WI38 (cell line): Measurements from ENCODE around the gene SERINC5.

Experiments used
- H3K4me3 ChIP-seq: 2 replicates; pipeline ENCODE4 v1.5.1; 2011; ENCODE audit warnings: low read depth, mild to moderate bottlenecking, control low read depth, low read length
- TF ChIP-seq, protein P1 (sequence below): IDR thresholded peaks from 2 replicates; pipeline ENCODE4 v1.5.1; 2012; ENCODE audit warnings: low read depth, mild to moderate bottlenecking, control low read depth, low read length

Gene SERINC5

DNA sequence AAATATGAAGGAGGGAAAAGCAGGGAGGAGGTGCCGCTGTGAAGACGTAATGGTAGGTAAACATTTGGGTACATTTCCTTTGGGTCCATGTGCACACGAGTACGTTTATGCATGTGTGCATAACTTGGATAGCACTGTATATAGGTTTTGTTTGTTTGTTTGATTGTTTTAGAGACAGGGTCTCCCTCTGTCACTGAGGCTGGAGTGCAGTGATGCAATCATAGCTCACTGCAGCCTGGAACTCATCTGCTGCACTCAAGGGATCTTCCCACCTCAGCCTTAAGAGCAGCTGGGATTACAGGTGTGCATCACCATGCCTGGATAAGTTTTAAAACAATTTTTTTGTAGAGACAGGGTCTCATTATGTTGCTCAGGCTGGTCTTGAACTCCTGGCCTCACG, 126.7 kb downstream of the SERINC5 start:
- no peak overlapping the region for H3K4me3 ChIP-seq
- TF ChIP-seq, protein P1, sequence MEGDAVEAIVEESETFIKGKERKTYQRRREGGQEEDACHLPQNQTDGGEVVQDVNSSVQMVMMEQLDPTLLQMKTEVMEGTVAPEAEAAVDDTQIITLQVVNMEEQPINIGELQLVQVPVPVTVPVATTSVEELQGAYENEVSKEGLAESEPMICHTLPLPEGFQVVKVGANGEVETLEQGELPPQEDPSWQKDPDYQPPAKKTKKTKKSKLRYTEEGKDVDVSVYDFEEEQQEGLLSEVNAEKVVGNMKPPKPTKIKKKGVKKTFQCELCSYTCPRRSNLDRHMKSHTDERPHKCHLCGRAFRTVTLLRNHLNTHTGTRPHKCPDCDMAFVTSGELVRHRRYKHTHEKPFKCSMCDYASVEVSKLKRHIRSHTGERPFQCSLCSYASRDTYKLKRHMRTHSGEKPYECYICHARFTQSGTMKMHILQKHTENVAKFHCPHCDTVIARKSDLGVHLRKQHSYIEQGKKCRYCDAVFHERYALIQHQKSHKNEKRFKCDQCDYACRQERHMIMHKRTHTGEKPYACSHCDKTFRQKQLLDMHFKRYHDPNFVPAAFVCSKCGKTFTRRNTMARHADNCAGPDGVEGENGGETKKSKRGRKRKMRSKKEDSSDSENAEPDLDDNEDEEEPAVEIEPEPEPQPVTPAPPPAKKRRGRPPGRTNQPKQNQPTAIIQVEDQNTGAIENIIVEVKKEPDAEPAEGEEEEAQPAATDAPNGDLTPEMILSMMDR: no peak

DNA sequence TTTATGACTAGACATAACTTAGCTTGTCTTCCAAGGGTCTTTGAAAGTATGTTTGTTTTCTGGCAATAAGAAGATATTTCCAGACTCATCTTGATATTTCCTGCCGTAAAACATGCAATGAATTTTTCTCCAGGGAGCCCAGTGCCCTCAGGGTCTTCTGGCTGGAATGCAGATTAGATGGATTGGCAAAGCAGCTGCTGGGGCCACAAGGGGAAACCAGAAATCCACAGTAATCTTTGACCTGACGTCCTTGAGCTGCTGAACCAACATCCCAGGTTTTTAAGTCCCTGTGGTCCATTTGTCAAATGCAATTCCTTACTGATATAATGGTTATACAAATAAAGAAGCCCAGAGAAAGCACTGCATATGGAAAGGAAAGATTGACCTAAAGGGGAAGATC, 127.7 kb downstream of the SERINC5 start:
- TF ChIP-seq, protein P1: no peak
- H3K4me3 ChIP-seq: no peak overlapping the region

DNA sequence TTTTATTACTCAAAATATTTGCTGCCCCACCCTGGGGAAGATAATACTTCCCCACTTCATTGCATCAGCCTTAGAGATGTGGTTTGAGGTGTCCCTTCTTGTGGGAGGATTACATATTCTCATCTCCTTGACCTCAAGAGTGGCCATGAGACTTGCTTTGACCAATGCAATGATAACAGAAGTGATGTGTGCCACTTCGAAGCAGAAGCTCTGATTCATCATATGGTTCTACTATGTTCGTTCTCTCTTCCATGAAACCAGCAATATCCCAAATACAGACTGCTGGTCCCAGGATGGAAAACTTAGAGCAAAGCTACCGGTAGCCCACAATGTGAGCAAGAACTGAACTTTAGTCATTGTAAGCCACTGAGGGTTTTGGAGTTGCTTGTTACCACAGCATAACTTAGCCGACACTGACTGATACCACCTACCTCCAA, 128.7 kb downstream of the SERINC5 start:
- TF ChIP-seq, protein P1: no peak
- H3K4me3 ChIP-seq: no peak overlapping the region

DNA sequence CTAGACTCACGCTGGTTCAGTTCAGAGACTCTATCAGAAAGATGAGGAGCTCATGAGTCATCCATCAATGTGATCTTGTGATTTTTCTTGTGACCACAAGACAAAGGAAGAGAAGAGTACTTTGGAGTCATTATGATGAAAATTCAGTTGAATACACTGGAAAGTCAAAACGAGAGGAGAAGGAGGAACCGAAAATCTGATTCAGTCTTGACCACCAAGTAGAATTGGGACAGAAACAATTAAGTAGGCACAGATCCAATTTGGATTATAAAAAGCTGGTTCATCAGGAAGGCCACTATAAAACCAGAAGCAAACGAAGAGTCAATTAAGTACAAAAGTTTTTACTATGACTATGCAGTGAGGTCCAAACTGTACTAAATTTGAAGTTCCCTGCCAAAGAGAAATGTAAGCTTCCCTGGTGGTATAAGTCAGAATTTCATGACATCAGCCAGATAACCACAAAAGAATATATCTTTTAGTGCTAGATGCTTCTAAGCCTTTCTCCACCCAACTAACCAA, 129.8 kb downstream of the SERINC5 start:
- no peak overlapping the region for H3K4me3 ChIP-seq
- TF ChIP-seq, protein P1: no peak

DNA sequence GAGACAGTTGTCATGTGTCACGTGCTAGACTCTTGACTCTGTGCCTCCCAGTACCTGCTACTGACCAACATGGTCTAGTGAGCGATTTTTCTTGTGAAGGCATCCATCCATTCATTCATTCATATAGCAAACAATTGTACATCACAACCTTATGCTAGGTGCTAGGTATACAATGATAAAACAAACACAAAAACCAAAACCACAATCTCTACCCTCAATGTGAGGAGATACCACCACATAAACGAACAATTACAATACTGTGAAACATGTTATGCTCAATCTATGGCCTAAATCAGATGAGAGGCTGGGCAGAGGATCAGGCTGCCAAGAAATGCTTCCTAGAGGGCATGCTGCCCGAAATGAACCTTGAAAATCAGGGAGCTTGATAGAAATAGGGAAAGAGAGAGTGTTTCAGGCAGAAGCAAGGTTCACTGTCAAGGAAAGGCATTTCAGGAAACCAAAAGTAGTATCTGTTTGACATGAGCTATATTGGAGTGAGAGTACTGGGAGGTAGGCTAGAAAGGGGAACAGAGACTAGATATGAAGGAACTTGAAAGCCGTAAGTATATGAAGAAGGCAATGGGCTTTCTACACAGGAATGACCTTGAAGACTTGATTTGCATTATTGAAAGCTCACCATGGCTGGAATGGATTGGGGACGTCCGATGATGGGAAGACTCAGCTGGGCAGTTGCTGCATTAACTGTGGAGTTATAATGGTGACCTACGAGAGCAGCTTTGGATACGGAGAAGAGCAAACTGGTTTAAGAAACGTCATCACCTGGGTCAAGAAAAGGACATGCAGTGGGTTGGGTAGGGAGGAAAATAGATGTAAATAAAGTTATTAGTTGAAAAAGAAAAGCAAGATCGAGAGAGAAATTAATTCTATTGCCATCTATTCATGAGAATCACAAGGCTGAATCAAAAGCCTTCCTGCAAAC, 130.6 kb downstream of the SERINC5 start:
- H3K4me3 ChIP-seq: no peak overlapping the region
- TF ChIP-seq, protein P1: no peak

DNA sequence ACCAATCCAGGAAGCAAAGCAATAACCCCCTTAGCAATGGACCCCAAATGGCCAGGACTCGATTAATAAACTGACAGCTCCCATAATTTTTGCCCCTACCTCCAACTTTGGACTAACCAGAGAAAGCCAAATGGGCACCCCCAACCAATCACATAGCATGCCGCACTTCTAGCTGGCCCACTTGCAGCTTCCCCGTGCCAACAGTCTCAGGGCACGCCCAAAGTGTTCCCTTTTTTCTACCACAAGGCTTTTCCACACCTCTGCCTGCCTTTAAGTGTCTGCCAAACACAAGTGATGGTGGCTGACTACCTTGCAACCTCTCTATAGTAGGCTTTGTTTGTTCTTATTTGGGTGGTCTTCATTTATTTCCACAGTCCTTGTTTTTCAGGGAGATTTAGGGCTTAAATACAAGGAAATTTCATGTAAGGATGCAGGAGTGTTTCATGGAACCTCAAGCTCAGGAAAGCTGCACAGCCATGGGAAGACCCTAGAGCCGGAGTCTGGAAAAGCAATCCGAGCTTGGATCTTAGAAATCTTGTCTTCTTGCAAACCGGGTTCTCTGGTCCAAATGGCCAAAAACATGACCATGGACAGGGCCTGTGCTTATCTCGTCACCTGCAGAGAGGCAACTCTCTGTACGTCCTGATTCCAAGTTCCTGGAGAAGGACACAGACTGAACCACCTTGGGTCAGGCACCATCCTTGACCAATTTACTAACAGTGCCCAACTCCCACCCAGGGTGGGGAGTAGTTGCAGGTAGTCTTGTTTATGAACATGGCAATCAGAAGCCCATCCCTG, 131.5 kb downstream of the SERINC5 start:
- TF ChIP-seq, protein P1: no peak
- no peak overlapping the region for H3K4me3 ChIP-seq
